HG02943 (cell line): ENCODE data around the gene EXOC6B.

Experiments
- ATAC-seq: cut with Tn5 transposase; IDR thresholded peaks from one replicate; pipeline ENCODE4 v1.9.1; 2021; ENCODE audit warnings: mild to moderate bottlenecking, low read depth, moderate library complexity; ENCODE audit not compliant: unreplicated experiment

Gene EXOC6B

DNA sequence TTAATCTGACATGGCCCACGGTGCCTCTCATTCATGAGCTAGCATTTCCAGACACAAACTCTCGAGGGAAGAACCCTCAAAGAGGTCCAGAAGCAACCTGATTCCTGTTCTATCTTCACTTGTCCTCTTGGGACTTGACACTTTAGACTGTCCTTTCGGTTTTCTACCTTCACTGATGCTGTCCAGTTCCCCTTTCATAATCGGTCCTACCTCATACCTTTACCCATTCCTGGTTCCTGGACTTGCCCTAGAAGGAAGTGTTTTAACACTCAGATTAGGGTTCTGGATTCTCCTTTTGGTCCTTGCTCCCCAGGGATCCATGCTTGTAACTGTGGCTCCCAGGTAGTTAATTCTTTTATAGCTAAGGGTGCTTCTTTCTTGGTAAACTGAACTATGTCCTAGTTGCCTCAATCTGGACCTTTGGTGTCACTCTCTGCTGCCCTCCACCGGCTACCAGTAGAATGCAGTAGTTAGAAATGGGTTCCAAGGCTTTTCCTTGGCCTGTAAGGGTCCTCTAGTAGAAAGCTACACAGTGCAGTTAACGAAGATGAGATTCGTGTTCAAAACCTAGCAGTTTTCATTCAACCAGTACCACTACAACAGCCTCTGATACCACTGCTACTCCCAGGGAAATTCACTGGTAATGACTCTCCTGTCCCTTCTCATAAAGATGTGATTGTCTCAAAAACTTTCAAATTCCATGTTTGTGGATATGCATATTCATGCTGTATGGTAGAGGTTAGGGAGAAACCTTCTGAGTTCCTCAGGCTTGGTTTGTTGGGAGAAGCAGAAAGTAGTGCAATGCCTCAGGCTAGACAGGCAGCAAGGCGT is 500.0 kb downstream of the EXOC6B start:
- no peak for ATAC-seq

DNA sequence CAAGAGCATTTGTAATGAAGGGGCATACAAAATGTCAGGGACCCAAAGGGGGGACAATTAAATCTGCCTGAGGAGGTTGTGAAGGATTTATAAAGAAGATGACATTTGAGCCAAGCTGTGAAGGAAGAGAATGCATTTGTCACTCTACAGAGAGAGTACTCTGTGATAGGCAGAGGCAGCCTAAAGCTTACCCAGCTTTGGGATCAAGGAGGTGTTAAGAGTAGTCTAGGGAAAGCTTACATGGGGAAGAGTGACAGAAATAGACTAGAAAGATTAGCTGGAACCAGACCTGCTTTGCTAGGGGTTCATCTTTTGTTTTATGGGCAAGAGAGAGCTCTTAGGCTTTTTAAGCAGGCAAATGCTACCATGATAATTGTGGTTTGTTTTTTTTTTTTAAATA is 509.1 kb downstream of the EXOC6B start:
- no peak for ATAC-seq

DNA sequence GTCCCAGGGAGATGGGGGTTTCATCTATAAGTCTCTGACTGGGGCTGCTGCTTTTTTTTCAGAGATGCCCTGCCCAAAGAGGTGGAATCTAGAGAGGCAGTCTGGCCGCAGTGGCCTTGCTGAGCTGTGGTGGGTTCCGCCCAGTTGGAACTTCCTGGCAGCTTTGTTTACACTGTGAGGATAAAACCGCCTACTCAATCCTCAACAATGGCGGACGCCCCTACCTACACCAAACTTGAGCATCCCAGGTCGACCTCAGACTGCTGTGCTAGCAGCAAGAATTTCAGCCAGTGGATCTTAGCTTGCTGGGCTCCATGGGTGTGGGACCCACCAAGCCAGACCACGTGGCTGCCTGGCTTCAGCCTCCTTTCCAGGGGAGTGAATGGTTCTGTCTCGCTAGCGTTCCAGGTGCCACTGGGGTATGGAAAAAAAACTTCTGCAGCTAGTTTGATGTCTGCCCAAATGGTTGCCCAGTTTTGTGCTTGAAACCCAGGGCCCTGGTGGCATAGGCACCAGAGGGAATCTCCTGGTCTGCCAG is 525.6 kb downstream of the EXOC6B start:
- ATAC-seq: no peak

DNA sequence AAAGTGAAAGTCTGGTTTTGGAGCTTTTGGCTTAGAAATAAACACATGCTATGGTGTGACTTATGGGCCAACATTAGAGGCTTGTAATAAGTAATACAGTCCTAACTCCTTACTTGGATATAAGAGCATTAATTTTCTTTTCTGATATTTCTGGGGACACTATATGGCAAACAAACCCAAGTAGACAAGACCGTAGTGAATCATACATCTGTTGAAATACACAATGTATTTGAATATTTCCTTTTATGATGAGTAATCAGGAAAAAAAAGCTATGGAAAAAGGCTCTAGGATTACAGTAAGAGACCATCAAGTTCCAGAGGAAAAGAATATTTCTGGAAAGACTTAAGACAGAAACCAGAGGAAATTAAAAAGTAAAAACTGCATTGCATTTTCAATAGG is 532.2 kb downstream of the EXOC6B start:
- no peak for ATAC-seq

DNA sequence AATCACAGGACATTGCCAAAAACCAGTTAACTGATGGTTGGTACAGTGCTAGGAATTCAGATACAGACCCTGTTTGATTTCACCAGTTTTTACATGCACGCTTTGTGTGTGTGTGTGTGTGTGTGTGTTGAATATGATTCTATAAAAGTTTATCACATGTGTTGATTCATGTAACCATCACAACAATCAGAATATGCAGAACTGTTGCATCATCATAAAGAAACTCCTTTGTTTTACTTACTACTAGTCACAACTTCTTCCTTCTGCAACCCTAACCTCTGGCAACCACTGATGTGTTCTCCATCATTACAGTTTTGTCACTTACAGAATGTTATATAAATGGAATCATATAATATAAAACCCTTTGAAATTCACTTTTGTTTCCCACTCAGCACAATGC is 533.4 kb downstream of the EXOC6B start:
- ATAC-seq: no peak

DNA sequence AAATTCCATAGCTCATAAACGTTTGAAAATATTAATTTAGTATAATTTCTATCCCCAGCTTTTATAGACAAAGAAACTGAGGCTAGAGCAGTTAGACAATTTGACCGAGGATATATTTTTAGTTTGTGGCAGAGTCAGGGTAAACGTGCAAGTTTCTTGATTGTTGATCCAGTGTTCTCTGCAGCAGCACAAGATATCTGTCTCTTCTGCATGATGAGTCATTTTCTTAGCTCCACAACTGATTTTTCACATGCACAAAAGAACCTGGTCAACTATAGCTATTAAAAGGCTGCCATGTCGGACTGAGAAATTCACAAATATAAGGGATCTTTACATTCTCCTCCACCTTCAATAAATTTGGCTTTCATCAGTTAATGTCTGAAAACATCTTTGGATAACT is 534.8 kb downstream of the EXOC6B start:
- no peak for ATAC-seq

DNA sequence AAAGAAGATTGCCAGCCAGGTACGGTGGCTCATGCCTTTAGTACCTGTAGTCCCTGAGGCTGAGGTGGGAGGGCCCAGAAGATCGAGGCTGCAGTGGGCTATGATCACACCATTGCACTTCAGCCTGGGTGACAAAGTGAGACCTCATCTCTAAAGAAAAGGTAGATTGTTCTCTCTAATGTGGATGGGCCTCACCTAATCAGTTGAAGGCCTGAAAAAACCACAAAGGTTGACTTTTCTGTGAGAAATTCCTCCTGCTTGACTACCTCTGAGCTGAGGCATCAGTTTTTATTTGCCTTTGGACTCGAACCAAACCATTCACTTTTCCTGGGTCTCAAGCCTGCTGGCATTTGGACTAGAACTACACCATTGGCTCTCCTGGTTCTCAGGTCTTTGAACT is 536.1 kb downstream of the EXOC6B start:
- no peak for ATAC-seq

DNA sequence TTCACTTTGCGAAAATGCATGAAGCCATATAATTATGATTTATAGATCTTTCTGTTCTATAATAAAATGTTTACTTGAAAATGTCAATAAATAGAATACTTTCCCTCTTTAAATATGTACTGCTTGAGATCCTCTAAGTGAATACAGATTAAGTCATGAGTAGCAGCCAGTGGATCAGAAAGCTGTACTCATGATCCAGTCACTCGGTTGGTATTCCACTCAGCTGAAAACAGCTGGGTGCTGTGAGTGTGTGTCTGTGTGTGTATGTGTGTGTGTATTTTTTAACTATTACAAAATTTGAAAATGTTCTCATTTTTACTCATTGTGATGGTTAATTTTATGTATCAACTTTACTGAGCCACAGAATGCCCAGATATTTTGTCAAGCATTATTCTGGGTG is 536.5 kb downstream of the EXOC6B start:
- ATAC-seq: no peak

DNA sequence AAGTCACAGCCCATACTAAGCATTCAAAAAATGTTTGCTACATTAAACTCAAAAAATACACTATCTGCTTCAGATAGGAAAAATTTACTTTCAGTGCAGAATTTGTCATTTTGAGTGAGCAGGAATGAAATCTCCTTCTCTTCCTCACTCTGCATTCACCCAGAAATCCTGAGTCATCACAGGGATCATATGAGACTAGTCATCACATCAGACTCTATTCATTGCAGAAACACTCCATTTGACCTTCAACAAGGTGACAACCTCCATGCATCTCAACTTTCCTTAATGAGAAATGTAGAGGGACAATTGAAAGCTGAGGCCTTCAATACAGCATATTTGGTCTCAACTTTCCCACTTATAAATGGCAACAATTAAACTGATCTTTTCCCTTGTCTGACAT is 547.8 kb downstream of the EXOC6B start:
- ATAC-seq: no peak

DNA sequence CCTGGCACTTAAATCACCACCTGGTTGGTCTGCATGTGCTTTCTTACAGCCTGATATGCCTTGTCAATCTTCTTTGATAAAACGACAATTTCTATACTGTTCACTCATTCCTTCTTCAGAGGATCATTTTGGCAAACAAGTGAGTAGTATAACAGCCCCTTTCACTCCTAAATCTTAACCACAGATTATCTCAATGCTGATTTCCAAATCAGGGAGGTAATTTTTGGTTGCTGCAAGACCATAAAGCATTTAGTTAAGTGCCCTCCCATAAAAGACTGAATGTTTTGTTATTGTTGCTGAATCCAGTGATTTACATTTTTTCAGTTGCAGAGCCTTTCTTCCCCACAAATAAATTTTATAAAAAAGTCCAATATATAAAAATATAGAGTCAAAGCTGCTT is 549.0 kb downstream of the EXOC6B start:
- no peak for ATAC-seq

DNA sequence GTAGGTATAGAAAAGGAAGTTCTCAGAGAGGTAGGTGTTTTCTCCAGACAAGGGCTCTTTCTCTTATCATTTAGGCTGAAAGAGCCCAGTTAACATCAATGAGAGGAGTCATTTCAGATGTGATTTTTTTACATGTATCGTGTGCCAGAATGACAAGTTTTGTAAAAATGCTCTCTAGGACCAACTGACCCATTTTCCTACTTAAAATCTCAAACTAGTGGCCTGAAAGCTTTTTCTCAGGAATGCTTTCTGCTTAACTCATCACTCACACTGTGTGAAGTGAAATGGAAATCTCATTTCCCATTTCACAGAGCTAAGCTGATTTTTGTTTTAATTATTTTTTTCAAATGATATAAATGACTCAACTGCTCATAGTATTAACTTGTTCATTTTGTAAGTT is 549.5 kb downstream of the EXOC6B start:
- ATAC-seq: no peak

DNA sequence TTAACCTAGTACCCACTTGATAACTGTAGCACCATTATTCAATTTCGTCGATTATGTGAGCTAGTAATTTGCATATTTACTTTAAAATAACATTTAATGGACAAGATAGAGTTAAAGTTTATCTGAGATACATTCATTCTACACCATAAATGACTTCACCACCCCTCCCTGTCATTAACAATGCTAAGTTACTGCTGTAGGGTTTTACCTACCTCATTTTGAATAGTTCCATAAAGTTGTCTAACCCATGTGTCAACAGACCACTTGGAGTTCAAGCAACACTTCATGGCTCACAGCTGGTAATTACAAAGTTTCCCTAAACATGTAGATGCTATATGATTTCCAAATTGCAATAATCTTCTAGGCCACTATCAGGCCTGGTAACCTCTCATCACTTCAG is 550.7 kb downstream of the EXOC6B start:
- ATAC-seq: no peak

DNA sequence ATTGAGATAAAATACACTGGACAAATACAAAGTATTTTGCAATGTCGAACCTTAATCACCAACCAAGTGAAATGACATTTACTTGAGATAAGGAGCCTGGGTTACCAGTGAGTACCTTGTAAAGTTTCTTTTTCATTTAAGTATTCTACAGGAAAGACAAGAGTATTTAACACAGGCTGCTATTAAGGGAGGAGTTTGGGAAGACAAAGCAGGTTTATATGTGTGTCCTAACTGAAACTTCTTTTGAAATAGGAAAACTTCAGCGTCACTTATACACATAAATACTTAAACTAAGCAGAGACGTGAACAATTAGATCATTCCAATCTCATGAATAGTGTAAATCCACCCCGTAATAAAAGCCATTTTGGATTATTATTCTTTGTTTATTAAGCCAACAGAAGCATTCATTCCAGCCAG is 551.4 kb downstream of the EXOC6B start:
- no peak for ATAC-seq

DNA sequence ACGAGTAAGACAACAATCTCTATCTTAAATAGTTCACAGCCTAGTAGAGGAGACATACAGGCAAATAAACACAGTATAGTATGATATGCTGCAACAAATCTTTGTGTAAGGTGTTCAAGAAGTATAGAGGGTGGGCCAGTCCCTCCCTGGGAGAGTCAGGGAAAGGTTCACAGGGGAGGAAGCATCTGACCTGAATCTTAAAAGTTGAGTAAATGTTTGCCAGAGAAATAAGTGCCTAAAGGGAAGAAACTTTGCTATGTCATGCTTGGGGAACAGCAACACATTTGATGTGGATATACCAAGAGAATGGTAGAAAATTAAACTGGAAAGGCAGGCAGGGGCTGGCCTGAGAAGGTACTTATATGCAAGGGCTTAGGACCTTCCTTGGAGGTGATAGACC is 552.4 kb downstream of the EXOC6B start:
- no peak for ATAC-seq

DNA sequence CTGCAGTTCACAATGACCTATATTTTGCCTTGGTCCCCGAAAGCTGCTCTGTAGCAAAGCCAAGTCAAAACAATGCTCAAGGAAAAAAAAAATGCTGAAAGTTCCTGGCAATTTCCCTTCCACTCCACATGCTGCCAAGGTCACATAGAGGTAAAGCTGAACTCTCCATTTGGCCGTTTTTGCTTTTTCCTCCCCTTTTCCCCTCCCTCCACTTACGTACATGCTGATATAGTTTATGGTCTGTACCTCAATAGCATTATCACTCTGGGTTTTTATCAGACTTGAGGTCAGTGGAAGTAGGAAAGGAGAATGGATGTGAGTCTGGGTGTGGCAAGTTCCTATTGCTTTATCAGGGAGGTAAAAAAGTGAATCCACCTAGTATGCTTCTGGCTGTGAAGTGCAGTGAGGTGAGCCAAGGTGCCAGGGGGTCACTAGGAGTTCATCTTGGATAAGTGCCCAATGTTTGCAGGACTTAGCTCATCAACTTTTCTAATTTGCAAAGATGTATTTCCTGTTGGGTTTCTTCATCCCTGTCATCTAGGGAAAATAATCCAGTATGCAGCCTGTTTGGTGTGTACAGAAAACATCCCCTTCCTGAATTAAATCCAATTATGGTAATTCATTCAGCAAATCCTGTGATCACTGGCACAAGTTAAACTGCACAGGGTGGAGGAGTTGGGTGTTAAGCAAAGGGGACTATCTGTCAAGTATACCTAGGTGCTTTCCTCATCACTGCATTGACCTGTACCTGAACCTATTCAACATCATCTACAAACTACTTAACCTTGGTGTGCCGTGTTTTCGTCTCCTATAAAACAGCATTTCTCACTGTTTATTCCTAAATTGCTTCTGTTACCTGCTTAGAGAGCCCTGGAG is 553.8 kb downstream of the EXOC6B start:
- no peak for ATAC-seq

DNA sequence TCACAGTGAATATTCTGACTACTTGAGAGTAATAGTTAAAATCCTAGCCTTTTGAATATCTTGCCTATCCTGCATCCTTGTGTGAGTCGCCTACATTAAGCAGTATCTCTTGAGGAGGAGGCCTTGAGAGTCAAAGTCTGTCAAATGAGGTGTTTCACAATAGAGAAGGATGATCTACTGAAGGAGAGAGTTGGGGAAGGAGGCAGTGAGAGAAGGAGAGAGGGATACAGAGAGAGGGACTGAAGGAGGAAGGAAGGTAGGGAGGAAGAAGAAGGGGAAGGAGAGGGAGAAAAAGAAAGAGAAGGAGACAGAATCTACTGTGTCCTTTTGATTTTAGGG is 554.6 kb downstream of the EXOC6B start:
- no peak for ATAC-seq

DNA sequence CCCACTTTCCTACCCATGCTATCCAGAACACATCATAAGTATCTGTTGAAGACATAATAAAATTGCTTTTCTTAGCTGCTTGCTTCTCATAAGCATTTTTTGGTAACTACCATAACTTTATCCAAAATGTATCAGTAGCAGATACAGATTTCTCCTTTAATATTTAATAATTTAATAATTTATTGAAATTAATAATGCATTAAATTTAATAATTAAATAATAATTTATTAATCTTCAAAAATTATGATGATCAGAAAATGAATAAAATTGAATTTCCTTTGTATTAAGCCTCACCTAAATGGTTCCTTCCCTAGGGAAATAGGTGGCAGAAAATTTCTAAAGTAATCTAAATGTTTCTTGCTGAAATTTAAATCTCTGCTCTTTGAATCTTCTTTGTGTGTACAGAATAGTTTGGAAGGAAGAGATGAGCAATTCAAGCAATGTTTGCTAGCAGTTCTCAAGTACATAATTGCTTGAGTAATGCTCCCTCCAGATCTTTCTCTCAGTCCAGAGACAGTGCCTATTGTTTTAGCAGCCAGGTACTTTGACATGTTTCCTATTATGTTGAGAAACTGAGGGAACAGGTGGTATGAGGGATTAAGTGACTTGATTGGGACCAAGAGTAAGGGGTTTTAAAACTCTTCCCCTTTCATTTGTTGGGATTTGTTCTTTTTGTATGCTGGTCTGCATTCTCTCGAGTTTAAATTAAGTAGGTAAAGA is 555.1 kb downstream of the EXOC6B start:
- ATAC-seq: no peak

DNA sequence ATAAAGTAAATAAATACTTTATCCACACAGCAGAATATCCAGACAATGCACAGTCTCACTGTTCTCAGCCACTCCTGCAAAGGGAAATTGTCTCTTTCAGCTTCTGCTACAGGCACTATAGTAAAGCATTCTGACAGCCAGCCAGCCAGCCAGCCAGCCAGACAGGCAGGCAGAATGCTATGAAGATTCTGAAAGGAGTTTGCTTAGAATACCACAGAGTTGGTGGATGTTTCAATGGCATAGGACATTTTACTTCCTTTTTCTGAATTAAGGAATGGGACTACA is 562.1 kb downstream of the EXOC6B start:
- no peak for ATAC-seq

DNA sequence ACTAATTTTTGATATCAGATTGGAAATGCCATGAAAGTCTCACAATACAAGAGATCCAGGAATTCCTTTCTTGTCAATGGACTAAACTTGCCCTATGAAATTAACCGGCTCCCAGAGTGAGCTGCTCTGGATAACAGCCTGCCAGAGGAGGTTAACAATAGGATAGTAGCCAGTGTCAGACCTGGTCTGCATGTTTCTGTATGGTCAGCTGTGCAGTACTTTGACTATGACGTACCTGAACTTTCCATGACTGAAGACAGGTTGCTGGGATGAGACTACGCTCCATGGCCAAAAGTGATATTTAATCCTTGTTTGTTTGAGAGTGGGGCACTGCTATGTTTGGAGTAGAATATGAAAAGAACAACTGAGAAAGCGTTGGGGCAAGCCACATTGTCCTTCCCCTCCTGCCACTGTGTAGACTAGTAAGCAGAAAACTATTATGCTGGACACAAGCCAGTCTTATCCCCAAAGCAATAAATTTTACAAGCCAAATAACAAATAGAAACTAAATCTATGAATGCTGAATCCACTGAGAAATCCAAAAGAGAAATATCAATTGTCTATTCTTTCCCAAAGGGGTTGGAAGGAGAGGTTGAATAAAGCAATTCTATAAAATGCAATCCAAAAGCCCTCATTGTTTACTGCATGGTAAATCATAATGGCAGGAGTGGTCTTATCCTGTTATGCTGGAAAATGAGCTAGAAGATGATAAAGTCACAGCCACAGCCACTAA is 562.6 kb downstream of the EXOC6B start:
- no peak for ATAC-seq

DNA sequence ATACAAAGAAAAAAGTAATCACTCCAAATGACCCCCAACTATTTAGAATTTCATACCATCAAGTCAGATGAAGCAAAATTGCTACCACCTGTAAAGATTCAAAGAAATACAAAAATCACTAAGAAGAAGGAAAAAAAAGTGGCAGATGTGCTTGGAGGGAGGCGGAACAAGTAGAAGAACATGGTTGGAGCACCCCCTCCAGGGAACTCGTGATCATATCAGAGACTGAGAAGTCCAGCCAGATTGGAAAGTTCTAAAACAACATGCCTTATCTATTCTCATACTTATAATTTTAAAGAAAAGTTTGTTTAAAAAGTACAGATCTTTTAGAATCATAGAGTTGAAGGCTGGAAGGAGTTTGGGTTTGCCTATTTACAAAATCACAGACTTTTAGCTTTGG is 564.8 kb downstream of the EXOC6B start:
- no peak for ATAC-seq

DNA sequence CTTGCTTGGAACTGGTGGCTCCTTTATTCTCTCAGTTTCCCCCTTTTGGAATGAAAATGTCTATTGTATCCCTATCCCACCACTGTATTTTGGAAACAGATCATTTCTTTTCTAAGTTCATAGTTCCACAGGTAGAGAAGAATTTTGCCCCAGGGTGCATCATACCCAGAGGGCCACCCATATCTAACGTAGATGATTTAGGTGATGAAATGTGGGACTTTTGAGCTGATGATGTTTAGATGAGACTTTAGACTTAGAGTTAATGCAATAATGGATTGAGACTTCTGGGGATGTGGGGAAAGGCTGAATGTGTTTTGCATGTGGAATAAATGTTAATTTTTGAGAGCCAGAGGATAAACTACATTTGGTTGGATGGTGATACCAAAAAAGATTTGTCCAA is 570.3 kb downstream of the EXOC6B start:
- no peak for ATAC-seq
